Left lung (tissue), 10 donors: Measurements from ENCODE around the gene AHRR. TPM values are rescaled to one million over a fixed set of nuclear protein-coding genes. Genes with fewer than 3 reads are reported as not detected.
A peak's percentile ranks its signal among the peaks of the same experiment; 100 is the strongest.
"Not testable (repeated sequence)": the region's sequence is repeated elsewhere in the genome, so short reads cannot be mapped to it uniquely, and the experiment has no call there.

Experiments
- ATAC-seq: fragments of 200-7000 bp; cut with Tn5 transposase; one replicate; pipeline ENCODE4 v1.9.1; 2020; ENCODE audit warnings: moderate library complexity
- DNase-seq, 4 donors: peaks; one replicate each; pipeline ENCODE4 v3.0.0-alpha.2; 2013 to 2020
- H3K27ac ChIP-seq, 2 donors: fragments of 200-600 bp; sonication (generic) in 1 of 2; one replicate each; pipeline versions ENCODE4 v1.5.0 to v1.8.0; 2020 to 2021
- H3K27me3 ChIP-seq, 2 donors: fragments of 200-600 bp; sonication (generic) in 1 of 2; one replicate each; pipeline versions ENCODE4 v1.5.0 to v1.8.0; 2020 to 2021
- H3K36me3 ChIP-seq, 2 donors: fragments of 200-600 bp; sonication (generic) in 1 of 2; one replicate each; pipeline versions ENCODE4 v1.5.0 to v1.8.0; 2020 to 2021
- H3K4me1 ChIP-seq, 2 donors: fragments of 200-600 bp; one replicate each; pipeline ENCODE4 v1.8.0; 2021
- H3K4me3 ChIP-seq, 2 donors: fragments of 200-600 bp; sonication (generic) in 1 of 2; one replicate each; pipeline versions ENCODE4 v1.5.0 to v1.8.0; 2020 to 2021; ENCODE audit warnings: mild to moderate bottlenecking in 1 of 2
- H3K9me3 ChIP-seq, 2 donors: fragments of 200-600 bp; sonication (generic) in 1 of 2; one replicate each; pipeline versions ENCODE4 v1.5.0 to v1.8.0; 2020 to 2021
- CTCF ChIP-seq, 2 donors: fragments of 200-600 bp; sonication (generic) in 1 of 2; IDR thresholded peaks; one replicate each; pipeline versions ENCODE4 v1.5.0 to v1.8.0; 2021; ENCODE audit warnings: antibody characterized with exemption in 2 of 2
- intact Hi-C, 2 donors: fragments of 100-400 bp; cut with DNase I; formaldehyde crosslinking; loops; one replicate each; pipeline versions ENCODE4 v1.11.2 to v1.14.2; 2022
- polyA plus RNA-seq, 6 donors: library from polyadenylated mRNA; unstranded; fragments of 120-200 nt; gene quantifications; one replicate each; pipeline ENCODE4 v1.2.1, GENCODE V29; 2013; ENCODE audit not compliant: insufficient read length in 6 of 6
- total RNA-seq, 2 donors: library from RNA; stranded (reverse); fragmentation: NEBNext Ultra II Directional; extraction: Animal tissue kit (Norgen Biotek cat#: 25700); gene quantifications; one replicate each; pipeline ENCODE4 v1.2.1, GENCODE V29; 2021
- donor health status: DM: no; HTN: yes; CAD: no.
- donor health status: DM: no; HTN: no; CAD: no.

The AHRR gene
- total and polyA plus RNA-seq, 8 donors: 0.32 to 8.4 (median 4.7) TPM

GRCh38 chr5:366541-367357 lies 45.2 kb downstream of the AHRR start:
- DNase-seq: peak in 1 of 4 donors; percentile 22
- peaks cover 0 to 15% of the 10 kb centered on the region in 2 donors for H3K9me3 ChIP-seq
- ATAC-seq: no peak
- peaks cover 0 to 20% of the 10 kb centered on the region in 2 donors for H3K4me1 ChIP-seq
- no peak for TF ChIP-seq CTCF (IDR thresholded peaks at IDR 0.05)
- no peak overlapping the region for H3K27ac ChIP-seq
- H3K27me3 ChIP-seq: no peaks in the 10 kb centered on the region
- no peak overlapping the region for H3K4me3 ChIP-seq
- intact Hi-C loops: no loop called here
- no peaks in the 10 kb centered on the region for H3K36me3 ChIP-seq

GRCh38 chr5:367358-368130 lies 46.0 kb downstream of the AHRR start:
- Histone ChIP-seq H3K4me1 (peaks cover 0 to 28% of the 10 kb centered on the region in 2 donors), H3K9me3 (peaks cover 0 to 15% of the 10 kb centered on the region in 2 donors), H3K27me3 (no peaks in the 10 kb centered on the region), H3K4me3 (no peak overlapping the region), H3K36me3 (no peaks in the 10 kb centered on the region), H3K27ac (no peak overlapping the region)
- ATAC-seq: no peak
- peak in 1 of 4 donors; percentile 66 for DNase-seq
- intact Hi-C loops: no loop called here
- TF ChIP-seq CTCF (IDR thresholded peaks at IDR 0.05): no peak

- ATAC-seq: peak; percentile 39
Measured at GRCh38 chr5:368183-369084, 46.9 kb downstream of the AHRR start.

GRCh38 chr5:369151-369868 lies 47.8 kb downstream of the AHRR start:
- peak overlapping the region in 1 of 2 donors; percentile 13 for H3K27ac ChIP-seq
- peak; percentile 11 for ATAC-seq

More at GRCh38 chr5:368183-369084, 46.9 kb downstream of the AHRR start:
- H3K9me3 ChIP-seq: peaks cover 0 to 15% of the 10 kb centered on the region in 2 donors
- peak overlapping the region in 1 of 2 donors; percentile 13 for H3K27ac ChIP-seq
- DNase-seq: peak in 1 of 4 donors; percentile 48
- H3K36me3 ChIP-seq: no peaks in the 10 kb centered on the region
- intact Hi-C loops: no loop called here
- TF ChIP-seq CTCF (IDR thresholded peaks at IDR 0.05): no peak
- H3K4me3 ChIP-seq: no peak overlapping the region
- H3K4me1 ChIP-seq: peaks cover 0 to 37% of the 10 kb centered on the region in 2 donors
- peaks cover 0 to 8% of the 10 kb centered on the region in 2 donors for H3K27me3 ChIP-seq

GRCh38 chr5:369869-370236 lies 48.3 kb downstream of the AHRR start:
- H3K4me1 ChIP-seq: peaks cover 0 to 47% of the 10 kb centered on the region in 2 donors
- H3K27ac ChIP-seq, H3K36me3 ChIP-seq, ATAC-seq, H3K4me3 ChIP-seq, intact Hi-C loops, H3K9me3 ChIP-seq: not testable (repeated sequence)
- peak in 1 of 4 donors; percentile 37 for DNase-seq
- peaks cover 10 to 23% of the 10 kb centered on the region in 2 donors for H3K27me3 ChIP-seq

More at GRCh38 chr5:369151-369868, 47.8 kb downstream of the AHRR start:
- Histone ChIP-seq H3K4me3 (no peak overlapping the region), H3K27me3 (peaks cover 5 to 17% of the 10 kb centered on the region in 2 donors), H3K36me3 (no peaks in the 10 kb centered on the region), H3K4me1 (peaks cover 0 to 42% of the 10 kb centered on the region in 2 donors), H3K9me3 (peaks cover 0 to 11% of the 10 kb centered on the region in 2 donors)
- TF ChIP-seq CTCF (IDR thresholded peaks at IDR 0.05): no peak
- DNase-seq: peak in 1 of 4 donors; percentile 39
- intact Hi-C loops: no loop called here
